Measurements from ENCODE around the gene C7.
"Not testable (repeated sequence)": the region's sequence is repeated elsewhere in the genome, so short reads cannot be mapped to it uniquely, and the experiment has no call there.

The C7 gene

GRCh38 chr5:40909264-40909663, at the start of gene C7:
C7 (plus strand) TSS chr5:40909497; CDS start chr5:40909611, 114 bp downstream.
- no peak for DNase-seq (ENCODE audit: low read depth, low spot score)

DNA sequence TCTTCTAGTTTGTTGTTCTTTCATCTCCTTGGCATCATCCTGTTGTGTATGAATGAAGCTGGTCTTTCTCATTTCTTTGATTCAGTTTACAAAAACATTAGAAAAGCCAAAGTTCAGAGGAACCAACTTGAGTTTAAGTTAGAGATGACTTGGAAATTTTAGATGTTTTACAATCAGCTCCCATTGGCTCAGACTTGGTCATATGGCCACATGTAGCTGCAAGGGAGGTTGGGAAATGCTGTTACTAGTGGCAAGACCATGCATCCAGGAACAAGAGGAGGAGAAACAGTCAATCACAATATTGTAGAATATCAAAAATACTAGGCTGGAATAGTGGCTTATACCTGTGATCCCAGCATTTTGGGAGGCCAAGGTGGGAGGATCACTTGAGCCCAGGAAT, 48.6 kb upstream of the C7 start:
- DNase-seq (ENCODE audit: low read depth, low spot score): no peak

DNA sequence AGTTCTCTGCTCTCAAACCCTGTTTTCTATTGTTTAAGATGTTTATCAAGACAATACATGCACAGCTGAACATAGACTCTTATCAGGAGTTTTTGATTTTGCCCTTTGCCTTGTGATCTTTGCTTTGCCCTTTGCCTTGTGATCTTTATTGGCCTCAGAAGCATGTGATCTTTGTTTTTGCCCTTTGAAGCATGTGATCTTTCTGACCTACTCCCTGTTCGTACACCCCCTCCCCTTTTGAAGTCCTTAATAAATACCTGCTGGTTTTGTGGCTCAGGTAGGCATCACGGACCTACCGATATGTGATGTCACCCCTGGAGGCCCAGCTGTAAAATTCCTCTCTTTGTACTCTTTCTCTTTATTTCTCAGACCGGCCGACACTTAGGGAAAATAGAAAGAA, 44.3 kb upstream of the C7 start:
- DNase-seq (ENCODE audit: low read depth, low spot score): not testable (repeated sequence)

DNA sequence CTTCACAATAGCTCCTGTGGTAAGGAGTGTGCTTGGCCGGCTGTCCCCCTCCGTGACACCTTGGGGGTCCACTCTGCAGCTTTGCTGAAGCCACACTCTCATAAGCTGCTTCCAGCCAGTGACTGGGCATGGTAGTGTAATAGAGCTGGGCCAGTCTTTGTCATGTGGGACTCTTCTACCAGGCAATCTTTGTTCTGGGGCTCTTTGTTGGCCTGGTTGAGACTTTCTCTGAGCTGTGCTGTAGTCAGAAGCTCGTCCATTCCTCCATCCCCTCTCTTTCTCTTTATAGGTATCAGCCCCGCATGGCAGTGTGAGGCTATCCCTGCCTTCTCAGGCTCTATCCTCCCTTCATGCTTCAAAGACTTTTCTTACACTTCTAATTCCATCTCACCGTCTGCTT, 42.5 kb upstream of the C7 start:
- no peak for DNase-seq (ENCODE audit: low read depth, low spot score)

DNA sequence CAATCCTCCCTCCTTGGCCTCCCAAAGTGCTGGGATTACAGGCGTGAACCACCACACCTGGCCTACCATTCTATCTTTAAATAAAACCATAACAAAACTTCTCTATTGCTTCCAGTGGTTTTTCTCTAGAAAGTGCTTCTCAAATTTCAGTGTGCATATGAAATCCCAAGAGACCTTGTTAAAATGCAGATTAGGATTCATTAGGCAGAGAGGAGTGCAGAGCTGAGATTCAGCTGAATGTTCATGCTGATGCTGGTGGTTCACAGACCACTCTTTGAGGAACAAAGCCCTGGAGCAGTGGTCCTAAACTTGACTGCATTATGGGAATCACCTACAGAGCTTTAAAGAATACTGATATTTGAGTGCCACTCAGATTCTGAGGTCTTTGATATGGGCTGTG, 39.9 kb upstream of the C7 start:
- DNase-seq (ENCODE audit: low read depth, low spot score): no peak

- DNase-seq (ENCODE audit: low read depth, low spot score): no peak
Measured at GRCh38 chr5:40871177-40871576, 38.1 kb upstream of the C7 start.

GRCh38 chr5:40872253-40872652, 37.0 kb upstream of the C7 start:
- DNase-seq (ENCODE audit: low read depth, low spot score): not testable (repeated sequence)

DNA sequence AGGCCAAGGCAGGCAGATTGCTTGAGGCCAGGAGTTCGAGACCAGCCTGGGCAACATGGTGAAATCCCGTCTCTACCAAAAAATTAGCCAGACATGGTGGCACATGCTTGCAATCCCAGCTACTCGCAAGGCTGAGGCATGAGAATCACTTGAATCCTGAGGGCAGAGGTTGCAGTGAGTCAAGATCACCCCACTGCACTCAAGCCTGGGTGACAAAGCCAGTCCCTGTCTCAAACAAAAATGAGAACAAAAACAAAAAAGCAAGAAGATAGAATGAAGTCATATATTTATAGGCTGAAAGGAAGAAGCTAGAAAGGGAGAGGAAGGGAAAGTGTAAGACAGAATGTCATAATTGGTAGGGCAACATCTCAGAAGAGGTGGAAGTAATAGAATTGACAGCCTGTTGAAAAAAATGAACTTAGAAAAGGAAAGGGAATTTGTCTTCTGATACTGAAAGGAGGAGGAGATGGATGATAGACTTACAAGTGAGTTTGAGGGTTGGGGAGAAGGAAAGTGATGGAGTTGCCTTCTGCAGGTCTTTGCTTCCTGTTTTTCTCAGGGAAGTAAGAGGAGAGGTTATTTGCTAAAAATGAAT, 35.9 kb upstream of the C7 start:
- DNase-seq (ENCODE audit: low read depth, low spot score): no peak

- no peak for DNase-seq (ENCODE audit: low read depth, low spot score)
Measured at GRCh38 chr5:40875958-40876357, 33.3 kb upstream of the C7 start.

DNA sequence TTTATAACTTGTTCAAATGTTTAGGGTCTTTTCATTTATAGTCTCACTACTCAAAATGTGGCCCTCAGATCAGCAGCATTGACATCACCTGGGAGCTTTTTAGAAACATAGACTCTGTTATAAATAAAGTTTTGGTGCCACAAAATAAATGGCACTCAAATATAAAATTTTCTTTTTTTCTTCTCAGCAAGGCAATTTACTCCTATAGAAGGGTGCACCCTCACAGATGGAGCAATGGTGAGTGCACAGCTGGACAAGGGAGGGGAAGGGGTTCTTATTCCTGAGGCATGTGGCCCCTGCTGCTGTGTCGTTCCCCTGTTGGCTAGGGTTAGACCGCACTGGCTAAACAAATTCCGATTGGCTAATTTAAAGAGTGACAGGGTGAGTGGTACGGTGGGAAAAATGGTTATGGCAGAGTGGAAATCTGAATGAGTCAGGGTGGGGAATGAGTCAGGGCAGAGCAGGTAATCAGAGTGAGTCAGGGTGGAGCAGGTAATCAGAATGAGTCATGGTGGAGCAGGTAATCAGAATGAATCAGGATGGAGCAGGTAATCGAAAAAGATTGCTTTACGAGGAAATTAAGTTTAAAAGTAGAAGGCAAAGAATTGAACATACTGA, 31.8 kb upstream of the C7 start:
- DNase-seq (ENCODE audit: low read depth, low spot score): no peak

DNA sequence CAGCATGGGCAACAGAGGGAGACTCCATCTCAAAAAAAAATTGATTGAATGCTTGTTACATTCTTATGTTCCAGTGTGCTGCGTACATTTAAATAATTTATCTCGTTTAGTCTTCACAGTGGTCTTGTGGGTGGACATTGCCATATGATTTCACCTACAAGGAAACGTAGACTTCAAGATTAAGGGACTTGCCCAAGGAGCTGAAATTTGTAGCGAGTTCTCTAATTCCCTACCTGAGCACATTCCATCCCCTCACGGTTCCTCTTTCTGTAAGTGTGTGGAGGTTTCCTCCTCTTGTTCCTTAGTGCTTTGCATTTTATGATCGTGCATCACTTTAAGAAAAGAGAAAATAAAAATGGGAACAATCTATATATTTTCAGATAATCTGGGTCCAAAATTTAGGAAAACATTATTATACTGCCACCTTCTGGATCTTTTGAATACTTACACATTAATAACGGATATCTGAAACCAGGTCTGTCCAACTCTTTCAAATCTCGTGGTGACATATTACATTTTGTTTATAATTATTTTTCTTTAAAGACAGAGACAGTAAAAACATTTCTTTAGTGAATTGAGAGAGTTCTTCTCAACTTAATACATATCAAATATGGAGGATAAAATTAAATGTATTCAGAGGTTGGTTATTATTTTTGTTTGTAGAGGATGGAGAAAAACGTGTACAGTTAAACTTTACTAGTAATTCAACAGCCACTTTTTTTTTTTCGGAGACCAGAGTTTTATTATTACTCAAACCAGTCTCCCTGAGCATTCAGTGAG, 29.9 kb upstream of the C7 start:
- no peak for DNase-seq (ENCODE audit: low read depth, low spot score)

DNA sequence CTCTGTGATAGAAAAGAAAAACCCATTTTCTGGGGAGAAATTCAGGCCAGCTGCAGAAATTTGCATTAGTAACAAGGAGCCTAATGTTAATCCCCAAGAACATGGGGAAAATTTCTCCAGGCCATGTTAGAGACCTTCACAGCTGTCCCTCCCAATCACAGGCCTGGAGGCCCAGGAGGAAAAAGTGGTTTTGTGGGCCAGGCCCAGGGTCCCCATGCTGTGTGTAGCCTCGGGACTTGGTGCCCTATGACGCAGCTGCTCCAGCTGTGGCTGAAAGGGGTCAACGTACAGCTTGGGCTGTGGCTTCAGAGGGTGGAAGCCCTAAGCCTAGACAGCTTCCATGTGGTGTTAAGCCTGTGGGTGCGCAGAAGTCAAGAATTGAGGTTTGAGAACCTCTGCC, 27.0 kb upstream of the C7 start:
- no peak for DNase-seq (ENCODE audit: low read depth, low spot score)

DNA sequence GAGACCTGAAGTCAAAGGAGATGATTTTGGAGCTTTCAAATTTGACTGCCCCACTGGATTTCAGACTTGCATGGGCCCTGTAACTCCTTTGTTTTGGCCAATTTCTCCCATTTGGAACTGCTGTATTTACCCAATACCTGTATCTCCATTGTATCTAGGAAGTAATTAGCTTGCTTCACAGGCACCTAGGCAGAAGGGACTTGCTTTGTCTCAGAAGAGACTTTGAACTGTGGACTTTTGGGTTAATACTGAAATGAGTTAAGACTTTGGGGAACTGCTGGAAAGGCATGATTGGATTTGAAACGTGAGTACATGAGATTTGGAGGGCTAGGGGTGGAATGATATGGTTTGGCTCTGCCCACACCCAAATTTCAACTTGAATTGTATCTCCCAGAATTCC, 26.2 kb upstream of the C7 start:
- DNase-seq (ENCODE audit: low read depth, low spot score): not testable (repeated sequence)

- not testable (repeated sequence) for DNase-seq (ENCODE audit: low read depth, low spot score)
Measured at GRCh38 chr5:40895440-40896425, 13.6 kb upstream of the C7 start.

DNA sequence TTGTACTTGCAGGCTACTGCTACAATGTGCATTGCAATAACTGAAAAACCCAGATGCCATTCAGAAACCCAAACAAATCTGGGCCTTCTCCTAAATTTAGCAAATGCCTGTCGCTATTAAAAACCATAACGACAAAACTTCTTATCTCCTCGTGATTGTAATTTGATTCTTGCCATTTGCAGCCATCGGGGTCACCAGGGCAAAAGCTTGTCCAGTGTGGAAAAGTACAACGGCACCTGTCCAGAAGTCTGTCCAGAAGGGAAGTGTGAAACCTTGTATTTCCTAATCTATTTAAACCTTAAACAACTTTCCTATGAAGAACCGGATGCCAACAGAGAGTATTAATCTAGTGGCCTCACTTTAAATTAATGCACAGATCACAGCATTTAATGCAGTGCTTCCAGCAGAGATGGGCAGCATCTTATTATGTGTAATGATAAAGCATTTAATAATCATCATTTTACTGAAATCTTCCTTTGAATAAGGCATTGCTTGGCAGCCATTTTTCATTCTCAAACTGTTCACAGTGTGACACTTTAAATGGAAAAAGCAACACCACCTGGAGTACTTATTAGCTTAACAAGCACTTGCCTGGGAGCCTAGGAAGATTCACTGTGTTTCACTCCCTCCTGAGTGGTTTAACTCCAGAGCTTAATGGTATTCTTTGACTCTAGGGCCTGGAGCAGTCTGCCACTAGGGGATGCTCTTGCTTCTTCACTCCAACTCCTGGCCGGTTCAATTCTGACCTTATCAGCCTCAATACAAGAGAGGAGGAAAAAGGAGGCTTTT, 4.9 kb upstream of the C7 start:
- DNase-seq (ENCODE audit: low read depth, low spot score): peak; percentile 53

DNA sequence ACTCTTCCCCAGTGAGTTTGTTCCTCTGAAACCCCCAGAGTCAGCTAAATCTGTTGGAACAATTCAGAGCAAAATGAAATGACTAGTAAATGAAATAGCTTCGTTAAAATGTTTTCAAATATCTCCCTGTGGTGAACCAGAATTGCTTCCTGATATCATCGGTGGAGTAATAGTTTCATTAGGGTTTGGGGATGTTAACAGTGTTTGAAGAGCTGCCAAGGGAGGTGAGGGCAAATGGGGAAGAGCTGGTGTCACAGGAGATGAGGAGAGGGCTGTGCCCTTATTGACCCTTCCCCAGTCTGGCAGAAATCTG, 4.3 kb upstream of the C7 start:
- DNase-seq (ENCODE audit: low read depth, low spot score): no peak

- DNase-seq (ENCODE audit: low read depth, low spot score): no peak
Measured at GRCh38 chr5:40906351-40906751, 2.9 kb upstream of the C7 start.

GRCh38 chr5:40909723-40910122, 426 bp downstream of the C7 start:
- DNase-seq (ENCODE audit: low read depth, low spot score): no peak

DNA sequence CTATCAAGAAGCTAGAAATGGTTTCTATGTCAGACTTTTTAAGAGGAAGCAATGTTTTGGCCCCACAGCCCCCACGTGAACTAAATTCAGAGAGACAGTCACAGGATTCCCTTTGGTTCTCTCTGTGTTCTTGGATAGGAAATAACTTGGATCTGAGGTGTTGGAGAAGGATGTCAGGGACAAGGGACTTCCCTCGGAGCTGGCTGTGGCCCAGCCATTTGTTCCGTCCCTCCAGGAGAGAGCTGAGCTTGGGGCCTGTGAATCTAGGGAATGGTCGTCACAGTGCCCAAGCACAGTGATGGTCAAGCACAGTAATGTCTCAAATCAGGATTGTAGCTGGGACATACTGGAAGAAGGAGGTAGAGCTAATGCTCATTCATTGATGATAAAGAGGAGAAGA, 2.0 kb downstream of the C7 start:
- no peak for DNase-seq (ENCODE audit: low read depth, low spot score)

- DNase-seq (ENCODE audit: low read depth, low spot score): no peak
Measured at GRCh38 chr5:40914835-40915234, 5.5 kb downstream of the C7 start.

DNA sequence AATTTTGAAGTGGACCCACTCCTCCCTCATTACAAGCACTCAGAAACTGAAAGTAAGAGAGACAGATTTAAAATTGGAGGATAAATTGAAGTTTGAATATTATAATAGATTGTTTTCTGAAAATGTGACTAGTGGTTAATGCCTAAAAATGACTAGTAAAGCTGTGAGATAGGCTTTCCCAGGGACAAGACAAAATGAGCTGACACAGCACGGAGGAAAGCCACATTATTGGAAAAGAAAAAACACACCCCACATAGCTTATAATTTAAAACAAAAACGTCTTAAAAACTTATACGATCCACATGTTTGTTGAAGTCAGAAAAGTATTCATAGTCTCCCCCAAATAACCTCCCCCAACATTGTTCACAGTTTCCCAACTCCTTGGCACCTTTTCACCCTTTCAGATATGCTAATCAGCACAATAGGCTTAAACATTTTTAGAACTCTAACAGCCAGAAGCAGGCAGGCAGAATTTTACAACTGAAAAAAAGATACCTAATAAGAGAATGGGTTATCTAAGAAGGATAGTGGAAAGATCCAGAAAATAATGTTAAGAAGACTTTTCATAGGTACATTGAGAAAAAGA, 6.1 kb downstream of the C7 start:
- no peak for DNase-seq (ENCODE audit: low read depth, low spot score)
